Measurements from ENCODE around the gene INMT.

INMT gene

DNA sequence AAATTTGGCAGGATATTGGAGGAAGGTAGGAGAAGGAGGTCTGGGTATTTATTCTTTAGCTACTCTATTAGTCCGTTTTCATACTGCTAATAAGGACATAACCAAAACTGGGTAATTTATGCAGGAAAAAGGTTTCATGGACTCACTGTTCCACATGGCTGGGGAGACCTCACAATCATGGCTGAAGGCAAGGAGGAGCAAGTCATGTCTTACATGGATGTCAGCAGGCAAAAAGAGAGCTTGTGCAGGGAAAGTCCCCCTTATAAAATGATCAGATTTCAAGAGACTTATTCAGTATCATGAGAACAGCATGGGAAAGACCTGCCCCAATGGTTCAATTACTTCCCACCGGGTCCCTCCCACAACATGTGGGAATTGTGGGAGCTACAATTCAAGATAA is 1.9 kb upstream of the INMT start:
- POLR2A ChIA-PET, result no interaction called here
- Histone ChIP-seq H3K36me3 (ENCODE audit: control insufficient read depth in 2 of 2, insufficient read depth in 1 of 2, low read length in 2 of 2) (no peaks in the 10 kb centered on the region), H3K27ac (ENCODE audit: extremely low read depth, low read depth, low read length) (no peak overlapping the region), H3K4me3 (ENCODE audit: low read depth, low read length) (no peak overlapping the region), H3K4me1 (ENCODE audit: control insufficient read depth, insufficient read depth, low read length) (no peaks in the 10 kb centered on the region), H3K9me3 (ENCODE audit: control insufficient read depth, insufficient read depth, low read depth, low read length) (no peaks in the 10 kb centered on the region)
- CTCF ChIA-PET, result interaction anchor here (0.6 to 1.4 kb wide), 3 partner anchors 9 to 376 kb away, joined by 3 to 5 read pairs (median 3); no protein-coding TSS in a partner anchor
- TF ChIP-seq ZNF777 (tag by site-specific recombination; IDR thresholded peaks at IDR 0.05; ENCODE audit: borderline replicate concordance) (no peak), ZNF426 (tag by site-specific recombination; IDR thresholded peaks at IDR 0.05) (no peak), ZNF776 (tag by site-specific recombination; IDR thresholded peaks at IDR 0.05; ENCODE audit: borderline replicate concordance) (no peak), ZNF112 (tag by site-specific recombination; IDR thresholded peaks at IDR 0.05) (no peak), ZNF529 (tag by site-specific recombination; IDR thresholded peaks at IDR 0.05; ENCODE audit: insufficient replicate concordance) (no peak), ZNF132 (tag by site-specific recombination; IDR thresholded peaks at IDR 0.05; ENCODE audit: borderline replicate concordance) (no peak), ZNF19 (tag by site-specific recombination; IDR thresholded peaks at IDR 0.05; ENCODE audit: low read depth) (no peak), ZNF626 (tag by site-specific recombination; IDR thresholded peaks at IDR 0.05) (no peak), ZBTB48 (tag by site-specific recombination; IDR thresholded peaks at IDR 0.05) (no peak), OVOL3 (tag by site-specific recombination; IDR thresholded peaks at IDR 0.05) (no peak), ZNF558 (tag by site-specific recombination; IDR thresholded peaks at IDR 0.05) (no peak), ZFP41 (tag by site-specific recombination; IDR thresholded peaks at IDR 0.05; ENCODE audit: borderline replicate concordance) (no peak)
- TF ChIP-seq, protein P1, sequence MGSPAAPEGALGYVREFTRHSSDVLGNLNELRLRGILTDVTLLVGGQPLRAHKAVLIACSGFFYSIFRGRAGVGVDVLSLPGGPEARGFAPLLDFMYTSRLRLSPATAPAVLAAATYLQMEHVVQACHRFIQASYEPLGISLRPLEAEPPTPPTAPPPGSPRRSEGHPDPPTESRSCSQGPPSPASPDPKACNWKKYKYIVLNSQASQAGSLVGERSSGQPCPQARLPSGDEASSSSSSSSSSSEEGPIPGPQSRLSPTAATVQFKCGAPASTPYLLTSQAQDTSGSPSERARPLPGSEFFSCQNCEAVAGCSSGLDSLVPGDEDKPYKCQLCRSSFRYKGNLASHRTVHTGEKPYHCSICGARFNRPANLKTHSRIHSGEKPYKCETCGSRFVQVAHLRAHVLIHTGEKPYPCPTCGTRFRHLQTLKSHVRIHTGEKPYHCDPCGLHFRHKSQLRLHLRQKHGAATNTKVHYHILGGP (tag by site-specific recombination; IDR thresholded peaks at IDR 0.05), result no peak
- TF ChIP-seq, protein P2, sequence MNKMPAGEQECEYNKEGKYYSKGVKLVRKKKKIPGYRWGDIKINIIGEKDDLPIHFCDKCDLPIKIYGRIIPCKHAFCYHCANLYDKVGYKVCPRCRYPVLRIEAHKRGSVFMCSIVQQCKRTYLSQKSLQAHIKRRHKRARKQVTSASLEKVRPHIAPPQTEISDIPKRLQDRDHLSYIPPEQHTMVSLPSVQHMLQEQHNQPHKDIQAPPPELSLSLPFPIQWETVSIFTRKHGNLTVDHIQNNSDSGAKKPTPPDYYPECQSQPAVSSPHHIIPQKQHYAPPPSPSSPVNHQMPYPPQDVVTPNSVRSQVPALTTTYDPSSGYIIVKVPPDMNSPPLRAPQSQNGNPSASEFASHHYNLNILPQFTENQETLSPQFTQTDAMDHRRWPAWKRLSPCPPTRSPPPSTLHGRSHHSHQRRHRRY (tag by site-specific recombination; IDR thresholded peaks at IDR 0.05), result no peak

DNA sequence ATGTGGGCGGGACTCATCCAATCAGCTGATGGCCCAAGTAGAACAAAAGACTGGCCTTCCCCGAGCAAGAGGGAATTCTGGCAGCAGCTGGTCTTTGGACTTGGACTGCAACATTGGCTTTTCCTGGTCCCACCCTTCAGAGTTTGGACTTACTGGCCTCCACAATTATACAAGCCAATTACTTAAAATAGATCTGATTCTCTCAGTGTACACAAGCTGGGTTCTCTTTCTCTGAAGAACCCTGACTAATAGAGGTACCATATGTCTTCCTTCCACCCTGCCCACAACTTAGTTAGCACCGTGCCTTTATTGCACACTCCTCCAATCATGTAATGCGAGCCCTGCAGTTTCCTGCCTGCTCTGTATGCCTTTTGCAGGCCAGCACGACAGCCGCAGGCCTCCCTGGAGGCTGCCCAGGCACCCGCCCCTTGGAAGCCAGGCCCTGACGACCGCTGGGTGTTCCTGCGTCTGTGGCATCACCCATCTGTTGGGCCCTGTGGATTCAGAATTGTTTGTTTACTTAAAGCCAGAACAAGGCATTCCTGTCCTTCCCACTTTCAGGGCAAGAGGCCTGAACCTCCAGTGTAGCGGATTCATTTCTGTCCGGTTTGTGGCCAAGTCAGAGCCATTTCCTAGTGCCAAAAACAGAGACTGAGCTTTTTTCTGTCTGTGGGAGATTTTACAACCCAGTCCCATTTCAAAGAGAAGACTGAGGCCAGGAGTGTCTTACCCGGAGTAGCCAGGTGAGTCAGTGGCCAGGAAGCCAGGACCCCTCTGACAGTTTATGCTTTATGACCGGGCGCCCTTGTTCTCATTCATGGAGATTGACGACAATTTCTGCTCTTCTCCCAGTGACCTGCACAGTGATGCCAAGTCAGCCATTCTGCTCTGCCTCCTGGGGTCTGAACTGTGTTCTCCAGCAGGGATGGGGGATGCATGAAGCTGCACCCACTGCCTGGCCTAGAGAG is 968 bp upstream of the INMT start:
- CTCF ChIA-PET, result interaction anchor here (0.6 to 1.4 kb wide), 2 partner anchors 10 to 375 kb away, joined by 3 to 5 read pairs; no protein-coding TSS in a partner anchor
- Histone ChIP-seq H3K27ac (ENCODE audit: extremely low read depth, low read depth, low read length) (no peak overlapping the region), H3K9me3 (ENCODE audit: control insufficient read depth, insufficient read depth, low read depth, low read length) (no peaks in the 10 kb centered on the region), H3K4me1 (ENCODE audit: control insufficient read depth, insufficient read depth, low read length) (no peaks in the 10 kb centered on the region), H3K4me3 (ENCODE audit: low read depth, low read length) (no peak overlapping the region), H3K36me3 (ENCODE audit: control insufficient read depth in 2 of 2, insufficient read depth in 1 of 2, low read length in 2 of 2) (no peaks in the 10 kb centered on the region)
- POLR2A ChIA-PET, result no interaction called here
- TF ChIP-seq ZNF114 (tag by site-specific recombination; IDR thresholded peaks at IDR 0.05), result no peak
- TF ChIP-seq, protein P3, sequence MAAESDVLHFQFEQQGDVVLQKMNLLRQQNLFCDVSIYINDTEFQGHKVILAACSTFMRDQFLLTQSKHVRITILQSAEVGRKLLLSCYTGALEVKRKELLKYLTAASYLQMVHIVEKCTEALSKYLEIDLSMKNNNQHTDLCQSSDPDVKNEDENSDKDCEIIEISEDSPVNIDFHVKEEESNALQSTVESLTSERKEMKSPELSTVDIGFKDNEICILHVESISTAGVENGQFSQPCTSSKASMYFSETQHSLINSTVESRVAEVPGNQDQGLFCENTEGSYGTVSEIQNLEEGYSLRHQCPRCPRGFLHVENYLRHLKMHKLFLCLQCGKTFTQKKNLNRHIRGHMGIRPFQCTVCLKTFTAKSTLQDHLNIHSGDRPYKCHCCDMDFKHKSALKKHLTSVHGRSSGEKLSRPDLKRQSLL (tag by site-specific recombination; IDR thresholded peaks at IDR 0.05), result no peak
- TF ChIP-seq, protein P4, sequence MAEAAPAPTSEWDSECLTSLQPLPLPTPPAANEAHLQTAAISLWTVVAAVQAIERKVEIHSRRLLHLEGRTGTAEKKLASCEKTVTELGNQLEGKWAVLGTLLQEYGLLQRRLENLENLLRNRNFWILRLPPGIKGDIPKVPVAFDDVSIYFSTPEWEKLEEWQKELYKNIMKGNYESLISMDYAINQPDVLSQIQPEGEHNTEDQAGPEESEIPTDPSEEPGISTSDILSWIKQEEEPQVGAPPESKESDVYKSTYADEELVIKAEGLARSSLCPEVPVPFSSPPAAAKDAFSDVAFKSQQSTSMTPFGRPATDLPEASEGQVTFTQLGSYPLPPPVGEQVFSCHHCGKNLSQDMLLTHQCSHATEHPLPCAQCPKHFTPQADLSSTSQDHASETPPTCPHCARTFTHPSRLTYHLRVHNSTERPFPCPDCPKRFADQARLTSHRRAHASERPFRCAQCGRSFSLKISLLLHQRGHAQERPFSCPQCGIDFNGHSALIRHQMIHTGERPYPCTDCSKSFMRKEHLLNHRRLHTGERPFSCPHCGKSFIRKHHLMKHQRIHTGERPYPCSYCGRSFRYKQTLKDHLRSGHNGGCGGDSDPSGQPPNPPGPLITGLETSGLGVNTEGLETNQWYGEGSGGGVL (tag by site-specific recombination; IDR thresholded peaks at IDR 0.05), result no peak
- no peak for TF ChIP-seq ZNF585B (tag by site-specific recombination; IDR thresholded peaks at IDR 0.05)
- no peak for TF ChIP-seq ZNF624 (tag by site-specific recombination; IDR thresholded peaks at IDR 0.05)
- no peak for TF ChIP-seq ZNF544 (tag by site-specific recombination; IDR thresholded peaks at IDR 0.05)
- TF ChIP-seq, protein P5, sequence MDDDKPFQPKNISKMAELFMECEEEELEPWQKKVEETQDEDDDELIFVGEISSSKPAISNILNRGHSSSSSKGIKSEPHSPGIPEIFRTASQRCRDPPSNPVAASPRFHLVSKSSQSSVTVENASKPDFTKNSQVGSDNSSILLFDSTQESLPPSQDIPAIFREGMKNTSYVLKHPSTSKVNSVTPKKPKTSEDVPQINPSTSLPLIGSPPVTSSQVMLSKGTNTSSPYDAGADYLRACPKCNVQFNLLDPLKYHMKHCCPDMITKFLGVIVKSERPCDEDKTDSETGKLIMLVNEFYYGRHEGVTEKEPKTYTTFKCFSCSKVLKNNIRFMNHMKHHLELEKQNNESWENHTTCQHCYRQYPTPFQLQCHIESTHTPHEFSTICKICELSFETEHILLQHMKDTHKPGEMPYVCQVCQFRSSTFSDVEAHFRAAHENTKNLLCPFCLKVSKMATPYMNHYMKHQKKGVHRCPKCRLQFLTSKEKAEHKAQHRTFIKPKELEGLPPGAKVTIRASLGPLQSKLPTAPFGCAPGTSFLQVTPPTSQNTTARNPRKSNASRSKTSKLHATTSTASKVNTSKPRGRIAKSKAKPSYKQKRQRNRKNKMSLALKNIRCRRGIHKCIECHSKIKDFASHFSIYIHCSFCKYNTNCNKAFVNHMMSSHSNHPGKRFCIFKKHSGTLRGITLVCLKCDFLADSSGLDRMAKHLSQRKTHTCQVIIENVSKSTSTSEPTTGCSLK (tag by site-specific recombination; IDR thresholded peaks at IDR 0.05), result no peak
- no peak for TF ChIP-seq ZBTB8A (tag by site-specific recombination; IDR thresholded peaks at IDR 0.05)
- TF ChIP-seq, protein P1 (tag by site-specific recombination; IDR thresholded peaks at IDR 0.05), result no peak
- no peak for TF ChIP-seq ZNF501 (tag by site-specific recombination; IDR thresholded peaks at IDR 0.05)
- no peak for TF ChIP-seq ZNF76 (tag by site-specific recombination; IDR thresholded peaks at IDR 0.05; ENCODE audit: borderline replicate concordance, low read depth)

Data from HEK293 (cell line).